Hematopoietic multipotent progenitor cell treated with erythropoietin and hydrocortisone succinate and interleukin-3 and kit ligand, for 8 days (in vitro differentiated cells): Measurements from ENCODE around the gene NRXN2.
"Not testable (repeated sequence)": the region's sequence is repeated elsewhere in the genome, so short reads cannot be mapped to it uniquely, and the experiment has no call there.

ENCODE experiments used
- DNase-seq: peaks from one replicate; pipeline ENCODE4 v3.0.0-alpha.2; 2015

Gene NRXN2

GRCh38 chr11:64720167-64720566, 2.8 kb downstream of the NRXN2 start:
- DNase-seq: no peak

GRCh38 chr11:64719406-64719805, 3.6 kb downstream of the NRXN2 start:
- DNase-seq: no peak

- DNase-seq: no peak
Measured at GRCh38 chr11:64718780-64719124, 4.2 kb downstream of the NRXN2 start.

GRCh38 chr11:64718084-64718779, 4.8 kb downstream of the NRXN2 start:
- DNase-seq: no peak

GRCh38 chr11:64717268-64717578, 5.8 kb downstream of the NRXN2 start:
- no peak for DNase-seq

GRCh38 chr11:64716473-64717267, 6.3 kb downstream of the NRXN2 start:
- no peak for DNase-seq

- no peak for DNase-seq
Measured at GRCh38 chr11:64715756-64716472, 7.1 kb downstream of the NRXN2 start.

- no peak for DNase-seq
Measured at GRCh38 chr11:64715110-64715509, 7.9 kb downstream of the NRXN2 start.

- DNase-seq: no peak
Measured at GRCh38 chr11:64714666-64715065, 8.3 kb downstream of the NRXN2 start.

GRCh38 chr11:64713781-64714363, 9.1 kb downstream of the NRXN2 start:
- DNase-seq: no peak

- no peak for DNase-seq
Measured at GRCh38 chr11:64713016-64713707, 9.8 kb downstream of the NRXN2 start.

- peak; percentile 9 for DNase-seq
Measured at GRCh38 chr11:64712430-64713015, 10.5 kb downstream of the NRXN2 start.

GRCh38 chr11:64711956-64712362, 11.0 kb downstream of the NRXN2 start:
- no peak for DNase-seq

GRCh38 chr11:64711138-64711955, 11.7 kb downstream of the NRXN2 start:
- no peak for DNase-seq

GRCh38 chr11:64710418-64711137, 12.4 kb downstream of the NRXN2 start:
- DNase-seq: no peak

GRCh38 chr11:64705501-64705900, 17.5 kb downstream of the NRXN2 start:
- DNase-seq: no peak

GRCh38 chr11:64703048-64703447, 19.9 kb downstream of the NRXN2 start:
- no peak for DNase-seq

GRCh38 chr11:64701956-64702355, 21.0 kb downstream of the NRXN2 start:
- DNase-seq: not testable (repeated sequence)

GRCh38 chr11:64698427-64698826, 24.6 kb downstream of the NRXN2 start:
- no peak for DNase-seq

GRCh38 chr11:64697663-64698375, 25.2 kb downstream of the NRXN2 start:
- DNase-seq: no peak
